GM18909 (cell line): ENCODE measurements around the gene PBX1.

Experiments used
- ATAC-seq: cut with Tn5 transposase; IDR thresholded peaks from one replicate; pipeline ENCODE4 v1.9.1; 2021; ENCODE audit warnings: mild to moderate bottlenecking; ENCODE audit not compliant: unreplicated experiment, poor library complexity

The PBX1 gene

GRCh38 chr1:164769486-164770130, 210.6 kb downstream of the PBX1 start:
- ATAC-seq = no peak

DNA sequence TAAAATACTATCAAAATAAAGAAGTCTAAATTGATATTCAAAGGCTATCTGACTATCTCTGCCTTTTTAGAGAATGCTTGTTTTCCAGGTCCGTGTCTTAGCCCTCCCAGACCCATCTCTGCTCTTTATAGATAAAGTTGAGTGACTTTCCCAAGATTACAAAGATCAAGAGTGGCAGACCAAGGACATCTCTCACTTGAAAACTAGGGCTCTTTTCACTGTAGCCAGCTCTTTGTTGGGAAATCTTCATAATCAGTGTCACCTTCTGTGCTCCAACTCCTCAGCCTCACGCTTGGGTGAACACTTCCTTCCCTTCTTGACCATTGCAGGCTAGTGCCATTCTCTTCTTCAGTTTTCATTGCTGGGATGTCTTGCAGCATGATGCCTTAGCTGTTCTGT, 211.1 kb downstream of the PBX1 start:
- ATAC-seq = no peak

DNA sequence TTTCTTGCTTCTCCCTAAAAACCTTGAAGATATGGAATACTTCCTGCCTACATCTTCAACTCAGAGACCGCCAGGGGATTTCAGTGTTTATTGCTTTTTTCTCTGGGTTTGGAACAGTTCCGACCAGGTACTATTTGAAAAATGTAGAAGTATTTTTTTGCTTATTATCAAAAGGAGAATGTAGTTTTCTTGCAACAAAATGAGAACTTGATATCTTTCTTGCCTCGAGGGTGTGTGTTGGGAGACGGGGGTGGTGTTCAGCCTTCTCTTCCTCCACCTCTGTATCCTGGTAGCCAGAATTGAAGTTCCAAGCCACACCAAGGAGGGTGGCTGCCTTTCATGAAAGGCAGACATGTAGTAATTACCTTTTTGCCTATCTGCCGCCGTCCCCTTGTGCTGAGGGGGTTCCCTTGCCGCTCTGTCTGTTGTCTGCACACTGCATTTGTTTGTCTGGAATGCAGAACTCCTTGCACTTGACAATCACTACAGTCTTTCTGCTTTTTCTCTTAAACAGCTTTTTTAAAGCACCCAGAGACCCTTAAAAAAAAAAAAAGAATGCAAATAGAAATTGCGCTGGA, 212.1 kb downstream of the PBX1 start:
- no peak for ATAC-seq

GRCh38 chr1:164771619-164772361, 212.8 kb downstream of the PBX1 start:
- ATAC-seq = no peak

DNA sequence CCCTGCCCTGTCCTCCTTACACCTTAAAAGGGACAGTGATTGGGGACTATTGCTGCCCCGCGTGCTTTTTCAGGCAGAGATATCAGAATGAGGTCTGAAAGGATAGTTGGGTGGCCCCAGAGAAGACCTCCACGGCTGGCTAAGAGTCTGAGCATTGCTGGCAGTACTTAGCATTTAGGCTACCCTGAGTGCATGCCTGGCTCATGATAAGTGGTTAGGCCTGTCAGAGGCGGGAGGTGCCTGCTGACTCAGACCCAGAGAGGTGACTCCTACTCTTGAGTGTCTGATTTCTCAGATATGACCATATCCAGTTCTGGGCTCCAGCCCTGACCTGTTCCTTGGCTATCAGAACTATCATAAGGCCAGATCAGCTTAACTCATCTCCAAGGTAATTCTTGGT, 213.7 kb downstream of the PBX1 start:
- ATAC-seq = peak; percentile 75

GRCh38 chr1:164773102-164773501, 214.1 kb downstream of the PBX1 start:
- no peak for ATAC-seq

DNA sequence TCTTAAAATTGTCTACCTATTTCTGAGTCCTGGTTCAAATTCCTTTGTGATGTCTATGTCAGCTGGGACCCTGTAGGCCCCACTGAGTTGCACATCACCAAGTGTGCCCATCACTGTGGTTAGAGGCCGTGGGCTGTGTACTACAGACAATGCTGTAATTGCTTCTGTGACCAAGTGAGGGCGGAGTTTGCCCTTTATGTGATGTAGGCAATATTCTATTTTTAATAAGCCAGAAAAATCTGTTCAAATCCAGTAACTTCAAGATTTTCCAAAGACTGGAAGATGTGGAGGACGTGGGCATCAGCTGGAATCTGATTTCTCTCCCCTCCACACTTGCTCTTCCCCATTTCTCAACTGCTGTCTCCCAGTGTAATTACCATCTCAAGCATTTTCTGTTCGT, 215.4 kb downstream of the PBX1 start:
- no peak for ATAC-seq

GRCh38 chr1:164774819-164775654, 216.1 kb downstream of the PBX1 start:
- ATAC-seq = no peak

GRCh38 chr1:164777518-164777917, 218.5 kb downstream of the PBX1 start:
- ATAC-seq = no peak

GRCh38 chr1:164779376-164779775, 220.4 kb downstream of the PBX1 start:
- ATAC-seq = no peak

GRCh38 chr1:164780111-164780812, 221.3 kb downstream of the PBX1 start:
- no peak for ATAC-seq

DNA sequence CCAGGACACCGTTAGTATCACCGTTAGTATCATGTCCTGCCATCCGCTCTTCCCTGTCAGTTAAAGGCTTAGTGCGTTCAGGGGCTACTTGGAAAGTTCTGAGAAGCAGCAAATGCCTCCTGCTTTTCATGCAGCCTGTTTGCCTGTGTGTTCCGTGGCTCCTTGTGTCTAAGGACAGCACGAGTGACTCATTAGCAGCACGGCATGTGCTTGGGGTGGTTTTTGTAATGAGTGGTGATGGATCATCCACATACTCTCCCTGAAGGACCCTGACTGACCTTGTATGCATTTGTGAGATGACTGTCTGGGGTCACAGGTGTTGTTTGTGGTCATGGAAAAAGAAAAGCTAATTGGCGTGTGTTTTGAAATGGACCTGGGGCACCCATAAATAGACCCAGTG, 221.9 kb downstream of the PBX1 start:
- no peak for ATAC-seq

- no peak for ATAC-seq
These were observed 223.0 kb downstream of the PBX1 start for GRCh38 chr1:164781972-164782371.

DNA sequence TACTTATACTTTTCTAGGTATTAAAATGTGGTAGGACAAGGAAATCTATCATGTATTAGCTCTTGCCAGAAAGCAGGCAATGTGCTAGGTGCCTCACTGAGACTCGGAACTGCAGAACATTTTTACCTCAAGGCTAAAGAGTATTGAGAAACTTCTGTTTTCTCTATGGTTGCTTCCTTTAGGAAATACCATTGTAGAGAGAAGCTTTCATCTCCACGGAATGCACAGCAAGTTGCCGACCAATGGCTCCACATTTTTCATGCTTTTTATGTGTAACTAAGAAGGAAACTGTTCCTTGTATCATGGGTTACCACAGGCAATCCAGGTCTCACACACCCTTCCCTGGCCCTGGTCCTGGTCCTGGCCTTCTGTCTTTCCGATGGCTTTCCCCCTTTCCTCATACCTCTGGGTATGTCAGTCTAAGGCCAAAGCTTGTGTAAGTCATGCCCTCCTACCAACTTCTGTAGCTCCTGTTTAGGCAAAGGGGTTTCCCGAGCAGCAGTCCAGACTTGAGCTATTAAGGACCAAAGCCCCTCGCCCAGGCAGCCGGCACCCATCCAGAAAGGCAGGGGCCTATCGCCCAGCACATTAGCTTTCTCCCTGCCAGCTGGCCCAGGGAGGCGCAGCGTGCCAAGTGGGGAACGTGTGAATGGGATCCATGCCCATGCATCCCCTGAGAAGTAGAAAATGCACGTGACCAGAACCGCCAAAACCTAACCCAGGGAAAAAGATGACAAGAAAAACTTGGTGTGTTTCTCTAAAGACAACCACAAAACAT, 225.0 kb downstream of the PBX1 start:
- ATAC-seq = no peak

DNA sequence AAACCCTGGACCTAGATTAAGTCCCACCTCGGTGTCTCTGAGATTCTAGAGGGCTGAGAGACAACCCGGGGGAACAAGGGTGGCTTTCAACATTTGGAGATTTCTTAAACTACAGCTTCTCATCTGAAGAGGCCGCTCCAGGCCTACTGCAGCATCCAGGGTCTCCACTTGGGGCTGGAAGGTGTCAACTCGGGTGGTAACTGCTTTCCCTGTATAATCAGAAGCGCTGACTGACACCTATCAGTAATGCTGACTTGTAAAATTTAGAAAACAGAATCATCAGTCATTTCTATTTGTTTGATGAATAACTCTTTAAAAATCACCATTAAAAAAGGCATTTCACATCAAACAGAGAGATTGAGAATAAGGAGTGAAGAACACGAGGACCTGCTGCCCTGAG, 226.0 kb downstream of the PBX1 start:
- no peak for ATAC-seq

- ATAC-seq = no peak
These were observed 227.0 kb downstream of the PBX1 start for GRCh38 chr1:164785841-164786534.

- ATAC-seq = peak; percentile 96
These were observed 228.2 kb downstream of the PBX1 start for GRCh38 chr1:164786980-164787833.

DNA sequence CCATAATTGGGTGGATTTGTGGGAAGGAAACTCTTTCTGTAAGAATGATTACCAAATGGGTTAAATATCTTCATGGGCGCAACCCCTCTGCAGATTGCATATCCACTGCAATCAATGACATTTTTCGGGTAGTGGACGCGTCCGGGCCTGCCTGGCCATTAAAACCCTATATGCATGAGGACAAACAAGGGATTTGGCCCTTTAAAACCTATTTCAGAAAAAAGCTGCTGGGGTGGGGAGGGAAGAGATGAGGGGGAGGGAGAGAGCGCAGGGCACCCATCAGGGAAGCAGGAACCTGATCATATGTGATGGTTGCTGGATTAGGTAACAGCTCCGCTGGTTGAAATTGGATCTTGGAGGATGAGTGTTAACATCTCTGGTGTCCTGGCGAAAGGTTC, 228.8 kb downstream of the PBX1 start:
- no peak for ATAC-seq
